NCI-H187 (cell line): ENCODE data around the gene FCHO2.
"Not testable (repeated sequence)": the region's sequence is repeated elsewhere in the genome, so short reads cannot be mapped to it uniquely, and the experiment has no call there.

Source experiments
- DNase-seq, 2 experiments: peaks; one replicate each; lab custom pipeline; 2025; lab: John Stamatoyannopoulos, UW

FCHO2 gene

GRCh38 chr5:72955768-72956323 is at the start of gene FCHO2:
Gene FCHO2 (plus strand): TSS chr5:72956041. CDS start chr5:72956097, 56 bp downstream.
- peak; percentile 96 to 97 for DNase-seq

GRCh38 chr5:72906806-72907205 is 49.0 kb upstream of the FCHO2 start:
- DNase-seq, result no peak

GRCh38 chr5:72908664-72909063 is 47.2 kb upstream of the FCHO2 start:
- DNase-seq, result no peak

GRCh38 chr5:72917371-72917776 is 38.5 kb upstream of the FCHO2 start:
- DNase-seq, result no peak

- no peak for DNase-seq
Observed at GRCh38 chr5:72920690-72921502, 34.9 kb upstream of the FCHO2 start.

- no peak for DNase-seq
Observed at GRCh38 chr5:72921886-72922285, 34.0 kb upstream of the FCHO2 start.

- no peak for DNase-seq
Observed at GRCh38 chr5:72922422-72922821, 33.4 kb upstream of the FCHO2 start.

GRCh38 chr5:72925336-72926010 is 30.4 kb upstream of the FCHO2 start:
- no peak for DNase-seq

- not testable (repeated sequence) for DNase-seq
Observed at GRCh38 chr5:72932686-72933085, 23.2 kb upstream of the FCHO2 start.

- DNase-seq, result not testable (repeated sequence)
Observed at GRCh38 chr5:72934953-72935725, 20.7 kb upstream of the FCHO2 start.

- no peak for DNase-seq
Observed at GRCh38 chr5:72936893-72937292, 18.9 kb upstream of the FCHO2 start.

GRCh38 chr5:72937517-72938061 is 18.3 kb upstream of the FCHO2 start:
- DNase-seq, result no peak

GRCh38 chr5:72938206-72938605 is 17.6 kb upstream of the FCHO2 start:
- no peak for DNase-seq

GRCh38 chr5:72940082-72940481 is 15.8 kb upstream of the FCHO2 start:
- DNase-seq, result no peak

GRCh38 chr5:72943307-72943706 is 12.5 kb upstream of the FCHO2 start:
- DNase-seq, result no peak

- no peak for DNase-seq
Observed at GRCh38 chr5:72947498-72947897, 8.3 kb upstream of the FCHO2 start.

GRCh38 chr5:72949481-72949880 is 6.4 kb upstream of the FCHO2 start:
- no peak for DNase-seq

GRCh38 chr5:72951671-72952468 is 4.0 kb upstream of the FCHO2 start:
- no peak for DNase-seq

GRCh38 chr5:72954389-72954788 is 1.5 kb upstream of the FCHO2 start:
- DNase-seq, result no peak

- DNase-seq, result no peak
Observed at GRCh38 chr5:72955143-72955767, 586 bp upstream of the FCHO2 start.
